Endothelial cell of umbilical vein (primary cell): ENCODE results near the gene MS4A6E. TPM values are rescaled to one million over a fixed set of nuclear protein-coding genes. Genes with fewer than 3 reads are reported as not detected.

Experiments used
- BruUV-seq: library from RNA; stranded (reverse); fragments of 400-500 nt; replicated peaks from 2 replicates; lab custom pipeline; 2021; lab: Mats Ljungman, UMichigan
- CTCF ChIA-PET: fragments of 300-600, 350-600 bp; sonication (Branson Sonifier 250); formaldehyde crosslinking; loops from one replicate; lab custom pipeline; 2021; ENCODE audit warnings: antibody characterized with exemption, inconsistent platforms; lab: Charles Lee
- POLR2A ChIA-PET: fragments of 300-600, 350-600 bp; sonication (Branson Sonifier 250); formaldehyde crosslinking; loops from one replicate; lab custom pipeline; 2021; ENCODE audit warnings: antibody characterized with exemption, inconsistent platforms; lab: Charles Lee
- DNase-seq: peaks from one replicate; pipeline ENCODE4 v3.0.0-alpha.2; 2011; ENCODE audit warnings: low read depth, low spot score
- FAIRE-seq: peaks from 2 replicates; lab custom pipeline; 2011; peaks lifted over from hg19 to GRCh38; lab: Jason Lieb, UNC
- H2AFZ ChIP-seq: 2 replicates; pipeline ENCODE4 v1.6.0; 2012; ENCODE audit warnings: low read depth, low read length, control low read depth, inconsistent platforms
- H3K27ac ChIP-seq: 2 replicates; pipeline ENCODE4 v1.5.1; 2011; ENCODE audit warnings: low read depth, mild to moderate bottlenecking, control low read depth, low read length, moderate library complexity; ENCODE audit not compliant: insufficient read depth
- H3K27me3 ChIP-seq, 2 experiments: 2 replicates each; pipeline versions ENCODE4 v1.6.0 to v1.6.1; 2011; ENCODE audit warnings: low read length in 2 of 2, mixed read lengths in 1 of 2; ENCODE audit not compliant: control insufficient read depth in 2 of 2, insufficient read depth in 2 of 2
- H3K36me3 ChIP-seq, 2 experiments: 2 replicates in 1 of 2; 3 replicates in 1 of 2; pipeline ENCODE4 v1.5.1; 2011; ENCODE audit warnings: low read length in 2 of 2, mild to moderate bottlenecking in 1 of 2, moderate library complexity in 1 of 2; ENCODE audit not compliant: control insufficient read depth in 2 of 2, insufficient read depth in 2 of 2; ENCODE audit errors: extremely low read depth in 1 of 2
- H3K4me1 ChIP-seq: 3 replicates; pipeline ENCODE4 v1.5.1; 2011; ENCODE audit warnings: mild to moderate bottlenecking, low read length; ENCODE audit not compliant: control insufficient read depth, insufficient read depth; ENCODE audit errors: extremely low read depth
- H3K4me2 ChIP-seq: 2 replicates; pipeline ENCODE4 v1.6.1; 2011; ENCODE audit warnings: low read length, control low read depth, mixed read lengths; ENCODE audit not compliant: insufficient read depth
- H3K4me3 ChIP-seq, 3 experiments: fragments of 200-600 bp in 1 of 3; sonication (generic), shearing (Covaris generic) in 1 of 3; replicated peaks in 1 of 3; 2 replicates each; pipeline ENCODE4 v1.5.1; 2011 to 2016; ENCODE audit warnings: control low read depth in 3 of 3, low read length in 3 of 3, mild to moderate bottlenecking in 2 of 3, inconsistent platforms in 1 of 3, low read depth in 1 of 3, moderate library complexity in 1 of 3; ENCODE audit not compliant: insufficient read depth in 1 of 3
- H3K79me2 ChIP-seq: 2 replicates; pipeline ENCODE4 v1.6.0; 2012; ENCODE audit warnings: low read length, inconsistent platforms; ENCODE audit not compliant: control insufficient read depth, insufficient read depth
- H3K9ac ChIP-seq: replicated peaks from 2 replicates; pipeline ENCODE3; 2011; ENCODE audit warnings: low read length, control low read depth; ENCODE audit not compliant: insufficient read depth; ENCODE audit errors: extremely low read depth
- H3K9me1 ChIP-seq: replicated peaks from 3 replicates; pipeline ENCODE4 v1.6.0; 2011; ENCODE audit warnings: mild to moderate bottlenecking, low read length; ENCODE audit not compliant: control insufficient read depth, insufficient read depth; ENCODE audit errors: extremely low read depth
- H3K9me3 ChIP-seq: replicated peaks from 2 replicates; pipeline ENCODE4 v1.5.1; 2012; ENCODE audit warnings: low read length, inconsistent platforms; ENCODE audit not compliant: control insufficient read depth, insufficient read depth
- H4K20me1 ChIP-seq: replicated peaks from 2 replicates; pipeline ENCODE3; 2011; ENCODE audit warnings: mild to moderate bottlenecking, low read length; ENCODE audit not compliant: control insufficient read depth, insufficient read depth; ENCODE audit errors: extremely low read depth
- EZH2 ChIP-seq: IDR thresholded peaks from 2 replicates; pipeline ENCODE4 v1.6.1; 2012; ENCODE audit warnings: borderline replicate concordance, low read depth, mild to moderate bottlenecking, moderate library complexity, low read length, inconsistent platforms; ENCODE audit not compliant: severe bottlenecking
- FOS ChIP-seq: IDR thresholded peaks from 2 replicates; pipeline ENCODE4 v1.6.1; 2011; ENCODE audit warnings: mild to moderate bottlenecking, low read length, moderate library complexity, borderline replicate concordance; ENCODE audit not compliant: insufficient read depth
- GATA2 ChIP-seq: IDR thresholded peaks from 2 replicates; pipeline ENCODE4 v1.7.0; 2011; ENCODE audit warnings: low read depth, mild to moderate bottlenecking, moderate library complexity, mixed read lengths, low read length; ENCODE audit not compliant: insufficient read length, insufficient read depth
- JUN ChIP-seq: IDR thresholded peaks from 2 replicates; pipeline ENCODE4 v1.6.1; 2011; ENCODE audit warnings: borderline replicate concordance, low read depth; ENCODE audit not compliant: insufficient read length, insufficient read depth
- MYC ChIP-seq: IDR thresholded peaks from one replicate; pipeline ENCODE4 v1.6.1; 2011; ENCODE audit warnings: mild to moderate bottlenecking, low read depth, low read length
- POLR2A ChIP-seq: IDR thresholded peaks from 2 replicates; pipeline ENCODE4 v1.6.1; 2012; ENCODE audit warnings: low read depth, mild to moderate bottlenecking, control low read depth, low read length
- POLR2AphosphoS5 ChIP-seq: IDR thresholded peaks from 2 replicates; pipeline ENCODE4 v1.6.1; 2012; ENCODE audit warnings: low read depth, mild to moderate bottlenecking, control low read depth, low read length, moderate library complexity; ENCODE audit not compliant: insufficient read depth
- dilution Hi-C: fragments of 300-500 bp; cut with MboI; formaldehyde crosslinking; loops from one replicate; pipeline ENCODE4 v1.15.0; 2019; ENCODE audit warnings: low sequenced_read_pairs; ENCODE audit not compliant: extremely low pct_ligation_motif_present
- intact Hi-C: fragments of 100-400 bp; cut with micrococcal nuclease; formaldehyde crosslinking; loops from one replicate; pipeline ENCODE4 v1.10.0; 2022
- polyA plus RNA-seq, 4 experiments: library from polyadenylated mRNA; depleted of rRNA in 3 of 4; stranded (reverse) in 3 of 4; unstranded in 1 of 4; fragments of >200 nt; gene quantifications; 2 replicates each; pipeline versions ENCODE4 v1.2.1 to v1.2.3, GENCODE V29; 2011 to 2012; ENCODE audit warnings: missing spikeins in 1 of 4
- total RNA-seq: library from RNA; stranded (reverse); gene quantifications from 2 replicates; pipeline ENCODE4 v1.2.3, GENCODE V29; 2021
- TF ChIP-seq, protein P1 (sequence below), 2 donors: IDR thresholded peaks; 1 replicate in 1 of 2; 2 replicates in 1 of 2; pipeline ENCODE4 v1.5.1; 2011; ENCODE audit warnings: low read length in 2 of 2, mild to moderate bottlenecking in 2 of 2, moderate library complexity in 2 of 2, control low read depth in 1 of 2, inconsistent platforms in 1 of 2, low read depth in 1 of 2; ENCODE audit not compliant: insufficient read depth in 1 of 2; ENCODE audit errors: extremely low read depth in 1 of 2
- TF ChIP-seq, protein P2 (sequence below): IDR thresholded peaks from 2 replicates; pipeline ENCODE4 v1.6.1; 2011; ENCODE audit not compliant: insufficient read depth, insufficient read length

MS4A6E gene
- total and polyA plus RNA-seq, 2 donors (not counting 3 experiments of a cell fraction or from before 2014, with no cell fraction given) = not detected

DNA sequence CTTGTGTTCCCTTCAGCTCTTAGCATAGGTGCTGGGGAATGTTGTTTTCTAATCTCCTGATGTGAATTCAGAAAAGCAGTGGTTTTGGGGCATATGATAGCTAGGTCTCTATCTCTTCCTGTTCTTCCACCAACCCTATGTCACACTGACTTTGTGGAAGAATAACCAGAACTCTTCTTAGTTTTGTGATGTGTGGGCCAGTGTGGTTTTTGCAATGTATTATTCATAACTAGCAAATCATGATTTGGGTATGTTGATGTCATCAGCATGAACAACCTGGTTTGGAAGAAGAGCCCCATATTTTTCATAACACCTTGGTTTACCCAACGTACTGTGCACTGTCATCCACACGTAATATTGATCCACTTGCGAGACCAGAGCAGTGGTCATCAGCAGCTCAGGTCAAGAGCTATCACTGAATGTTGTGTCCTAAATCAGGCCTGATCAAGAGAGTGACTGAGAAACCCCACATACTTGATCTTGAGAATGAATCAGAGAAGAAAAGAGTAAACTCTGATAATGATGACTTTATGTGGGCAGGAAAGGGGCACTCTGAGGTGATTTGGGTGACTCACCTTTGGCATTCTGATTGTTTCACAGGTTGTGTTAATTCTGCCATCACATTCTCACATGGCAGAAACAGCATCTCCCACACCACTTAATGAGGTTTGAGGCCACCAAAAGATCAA, 19.4 kb upstream of the MS4A6E start:
- no peaks in the 10 kb centered on the region for H3K27me3 ChIP-seq
- no peaks in the 10 kb centered on the region for H3K9me3 ChIP-seq
- ChIA-PET CTCF (interaction anchor here (1.1 to 1.2 kb wide), 4 partner anchors 9 to 311 kb away, joined by 3 read pairs; no protein-coding TSS in a partner anchor), POLR2A (no interaction called here)
- no peak for TF ChIP-seq POLR2A
- no peak for TF ChIP-seq MYC
- no peak for TF ChIP-seq GATA2
- TF ChIP-seq JUN = no peak
- no peak for TF ChIP-seq FOS
- TF ChIP-seq, protein P1, sequence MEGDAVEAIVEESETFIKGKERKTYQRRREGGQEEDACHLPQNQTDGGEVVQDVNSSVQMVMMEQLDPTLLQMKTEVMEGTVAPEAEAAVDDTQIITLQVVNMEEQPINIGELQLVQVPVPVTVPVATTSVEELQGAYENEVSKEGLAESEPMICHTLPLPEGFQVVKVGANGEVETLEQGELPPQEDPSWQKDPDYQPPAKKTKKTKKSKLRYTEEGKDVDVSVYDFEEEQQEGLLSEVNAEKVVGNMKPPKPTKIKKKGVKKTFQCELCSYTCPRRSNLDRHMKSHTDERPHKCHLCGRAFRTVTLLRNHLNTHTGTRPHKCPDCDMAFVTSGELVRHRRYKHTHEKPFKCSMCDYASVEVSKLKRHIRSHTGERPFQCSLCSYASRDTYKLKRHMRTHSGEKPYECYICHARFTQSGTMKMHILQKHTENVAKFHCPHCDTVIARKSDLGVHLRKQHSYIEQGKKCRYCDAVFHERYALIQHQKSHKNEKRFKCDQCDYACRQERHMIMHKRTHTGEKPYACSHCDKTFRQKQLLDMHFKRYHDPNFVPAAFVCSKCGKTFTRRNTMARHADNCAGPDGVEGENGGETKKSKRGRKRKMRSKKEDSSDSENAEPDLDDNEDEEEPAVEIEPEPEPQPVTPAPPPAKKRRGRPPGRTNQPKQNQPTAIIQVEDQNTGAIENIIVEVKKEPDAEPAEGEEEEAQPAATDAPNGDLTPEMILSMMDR (IDR thresholded peaks at IDR 0.05; ENCODE audit: extremely low read depth in 1 of 2, insufficient read depth in 1 of 2, low read depth in 1 of 2, low read length in 2 of 2) = no peak
- no peak for TF ChIP-seq POLR2AphosphoS5
- TF ChIP-seq, protein P2, sequence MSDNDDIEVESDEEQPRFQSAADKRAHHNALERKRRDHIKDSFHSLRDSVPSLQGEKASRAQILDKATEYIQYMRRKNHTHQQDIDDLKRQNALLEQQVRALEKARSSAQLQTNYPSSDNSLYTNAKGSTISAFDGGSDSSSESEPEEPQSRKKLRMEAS = no peak
- TF ChIP-seq EZH2 = no peak
- intact Hi-C loops = loop anchor here (5.0 kb wide), 1 partner anchor 845 kb away; no protein-coding TSS in a partner anchor
- no peaks in the 10 kb centered on the region for H3K36me3 ChIP-seq
- H3K79me2 ChIP-seq = no peaks in the 10 kb centered on the region
- H3K9ac ChIP-seq = no peak overlapping the region
- DNase-seq (no peak), FAIRE-seq (no peak)
- no TSS peak for BruUV-seq
- peaks cover 18% of the 10 kb centered on the region for H3K4me1 ChIP-seq
- no peak overlapping the region for H3K4me3 ChIP-seq
- no peak overlapping the region for H3K27ac ChIP-seq
- no peak overlapping the region for H3K4me2 ChIP-seq
- H2AFZ ChIP-seq = no peak overlapping the region
- dilution Hi-C loops = no loop called here
- no peaks in the 10 kb centered on the region for H3K9me1 ChIP-seq
- H4K20me1 ChIP-seq = no peaks in the 10 kb centered on the region
